Breast epithelium (tissue), 3 donors: ENCODE data around the gene TSC22D3.

Experiments
- POLR2A ChIP-seq: fragments of 450-650 bp; IDR thresholded peaks from one replicate; pipeline ENCODE4 v1.6.1; 2016; ENCODE audit warnings: antibody characterized with exemption, mild to moderate bottlenecking, moderate library complexity
- TF ChIP-seq, protein P1 (sequence below), 3 donors: fragments of 450-650 bp; IDR thresholded peaks; one replicate each; pipeline ENCODE4 v1.5.1; 2016 to 2017; ENCODE audit warnings: antibody characterized with exemption in 3 of 3, mild to moderate bottlenecking in 3 of 3, moderate library complexity in 3 of 3

DNA sequence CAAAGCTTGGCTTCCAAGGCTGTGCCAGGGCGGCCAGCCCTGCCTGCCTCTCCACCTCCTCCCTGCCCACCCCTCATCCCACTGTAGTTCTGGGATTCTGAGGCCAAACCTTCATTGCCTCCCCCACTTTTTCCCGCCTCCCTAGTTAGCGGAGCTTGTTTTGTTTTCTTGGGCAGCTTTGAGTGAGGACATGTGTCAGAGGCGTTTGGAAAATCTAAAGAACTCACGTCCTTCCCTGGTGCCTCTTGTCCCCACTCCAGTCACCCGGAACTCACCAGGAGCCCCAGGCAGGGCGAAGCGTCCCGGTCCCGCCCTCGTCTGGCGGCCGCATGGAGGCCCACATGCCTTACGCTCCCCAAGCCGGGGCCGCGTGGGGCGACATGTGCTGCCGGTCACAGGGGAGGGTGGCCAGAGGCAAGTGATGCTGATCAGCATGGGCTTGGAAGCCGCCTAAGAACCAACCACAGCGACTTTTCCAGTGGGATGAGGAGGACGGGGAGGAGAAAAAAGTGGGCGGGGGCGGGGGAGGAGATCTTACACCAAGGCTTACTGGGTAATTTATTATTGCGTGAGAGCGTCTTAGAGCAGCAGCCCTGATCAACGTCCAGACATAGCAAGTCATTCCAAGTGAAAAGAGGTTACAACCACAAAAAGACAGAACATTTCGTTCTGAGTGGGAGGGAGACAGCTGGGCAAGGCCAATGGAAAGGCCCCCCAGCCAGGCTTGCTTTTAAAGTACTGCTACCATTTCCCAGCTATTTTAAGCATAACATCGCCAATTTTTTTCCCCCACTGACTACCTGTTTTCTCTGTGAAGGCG is 98.8 kb downstream of the TSC22D3 start:
- TF ChIP-seq, protein P1, sequence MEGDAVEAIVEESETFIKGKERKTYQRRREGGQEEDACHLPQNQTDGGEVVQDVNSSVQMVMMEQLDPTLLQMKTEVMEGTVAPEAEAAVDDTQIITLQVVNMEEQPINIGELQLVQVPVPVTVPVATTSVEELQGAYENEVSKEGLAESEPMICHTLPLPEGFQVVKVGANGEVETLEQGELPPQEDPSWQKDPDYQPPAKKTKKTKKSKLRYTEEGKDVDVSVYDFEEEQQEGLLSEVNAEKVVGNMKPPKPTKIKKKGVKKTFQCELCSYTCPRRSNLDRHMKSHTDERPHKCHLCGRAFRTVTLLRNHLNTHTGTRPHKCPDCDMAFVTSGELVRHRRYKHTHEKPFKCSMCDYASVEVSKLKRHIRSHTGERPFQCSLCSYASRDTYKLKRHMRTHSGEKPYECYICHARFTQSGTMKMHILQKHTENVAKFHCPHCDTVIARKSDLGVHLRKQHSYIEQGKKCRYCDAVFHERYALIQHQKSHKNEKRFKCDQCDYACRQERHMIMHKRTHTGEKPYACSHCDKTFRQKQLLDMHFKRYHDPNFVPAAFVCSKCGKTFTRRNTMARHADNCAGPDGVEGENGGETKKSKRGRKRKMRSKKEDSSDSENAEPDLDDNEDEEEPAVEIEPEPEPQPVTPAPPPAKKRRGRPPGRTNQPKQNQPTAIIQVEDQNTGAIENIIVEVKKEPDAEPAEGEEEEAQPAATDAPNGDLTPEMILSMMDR (IDR thresholded peaks at IDR 0.05): no peak
- no peak for TF ChIP-seq POLR2A
